Measurements from ENCODE around the gene GLB1L2. TPM values are rescaled to one million over a fixed set of nuclear protein-coding genes. Genes with fewer than 3 reads are reported as not detected.

The GLB1L2 gene
- total and polyA plus RNA-seq, 10 donors = 0.29 to 1.5 (median 0.51) TPM; not detected in 1

DNA sequence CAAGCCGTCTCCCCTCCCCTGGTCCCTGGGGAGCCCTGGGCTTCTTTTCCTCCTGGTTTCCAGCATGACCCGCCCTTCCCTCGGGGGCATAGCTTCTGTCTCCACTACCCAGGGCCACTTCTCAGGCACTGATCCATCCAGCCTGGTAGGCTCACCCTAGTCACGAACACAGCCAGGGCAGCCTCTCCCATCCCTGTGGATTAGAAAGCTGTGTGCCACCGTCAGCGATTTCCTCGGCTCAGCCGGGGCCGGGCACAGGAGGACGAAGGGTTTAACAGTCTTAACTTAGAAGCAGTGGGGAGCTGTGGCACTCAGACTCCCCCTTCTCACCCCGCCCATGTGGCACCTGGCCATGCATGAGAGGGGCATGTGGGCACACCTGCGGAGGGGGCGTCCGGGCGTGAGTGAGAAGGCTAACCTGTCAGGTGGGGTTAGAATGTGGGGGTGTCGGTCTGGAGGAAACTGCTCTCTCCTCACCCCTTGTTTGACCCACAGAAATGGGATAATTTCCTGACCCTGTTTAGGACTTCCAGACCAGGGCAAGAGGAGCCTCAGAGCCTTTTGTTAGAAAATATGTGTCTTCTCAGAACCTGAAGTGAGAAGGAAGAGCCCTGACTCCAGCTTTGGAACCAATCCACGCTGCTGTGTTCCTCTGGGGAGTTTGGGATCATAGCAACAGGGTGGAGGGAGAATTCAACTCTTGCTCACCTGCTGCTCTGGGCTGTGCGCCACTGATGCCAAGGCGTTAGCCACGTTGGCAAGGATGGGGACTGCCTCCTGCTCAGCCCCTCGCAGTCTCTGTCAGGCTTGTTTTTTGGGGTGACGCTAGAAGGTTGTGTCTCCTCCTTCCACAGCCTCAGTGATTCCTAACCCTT lies 14.6 kb downstream of the GLB1L2 start:
- Histone ChIP-seq H3K36me3 (no peaks in the 10 kb centered on the region), H3K27ac (no peak overlapping the region), H3K27me3 (replicated peaks in 1 of 7) (peaks cover 0 to 3% (median 0%) of the 10 kb centered on the region in 7 donors), H3K4me1 (no peaks in the 10 kb centered on the region), H3K9me3 (no peaks in the 10 kb centered on the region), H3K4me3 (no peak overlapping the region)
- no peak for TF ChIP-seq POLR2AphosphoS5 (IDR thresholded peaks at IDR 0.05)
- TF ChIP-seq, protein P1, sequence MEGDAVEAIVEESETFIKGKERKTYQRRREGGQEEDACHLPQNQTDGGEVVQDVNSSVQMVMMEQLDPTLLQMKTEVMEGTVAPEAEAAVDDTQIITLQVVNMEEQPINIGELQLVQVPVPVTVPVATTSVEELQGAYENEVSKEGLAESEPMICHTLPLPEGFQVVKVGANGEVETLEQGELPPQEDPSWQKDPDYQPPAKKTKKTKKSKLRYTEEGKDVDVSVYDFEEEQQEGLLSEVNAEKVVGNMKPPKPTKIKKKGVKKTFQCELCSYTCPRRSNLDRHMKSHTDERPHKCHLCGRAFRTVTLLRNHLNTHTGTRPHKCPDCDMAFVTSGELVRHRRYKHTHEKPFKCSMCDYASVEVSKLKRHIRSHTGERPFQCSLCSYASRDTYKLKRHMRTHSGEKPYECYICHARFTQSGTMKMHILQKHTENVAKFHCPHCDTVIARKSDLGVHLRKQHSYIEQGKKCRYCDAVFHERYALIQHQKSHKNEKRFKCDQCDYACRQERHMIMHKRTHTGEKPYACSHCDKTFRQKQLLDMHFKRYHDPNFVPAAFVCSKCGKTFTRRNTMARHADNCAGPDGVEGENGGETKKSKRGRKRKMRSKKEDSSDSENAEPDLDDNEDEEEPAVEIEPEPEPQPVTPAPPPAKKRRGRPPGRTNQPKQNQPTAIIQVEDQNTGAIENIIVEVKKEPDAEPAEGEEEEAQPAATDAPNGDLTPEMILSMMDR (IDR thresholded peaks at IDR 0.05 in 8 of 11, conservative IDR thresholded peaks at IDR 0.05 in 3 of 11) = no peak
- no peak for TF ChIP-seq POLR2A (IDR thresholded peaks at IDR 0.05)
- DNase-seq = no peak
- intact Hi-C loops (cut with DNase I; ENCODE audit: low total_unique reads) = no loop called here
- 83 to 89% (median 84%) methylated on average over 22 of the region's 22 CpGs for WGBS, 5 donors

- peaks cover 0 to 3% (median 0%) of the 10 kb centered on the region in 7 donors for H3K27me3 ChIP-seq (replicated peaks in 1 of 7)
- no peak for DNase-seq
- TF ChIP-seq, protein P1 (IDR thresholded peaks at IDR 0.05 in 8 of 11, conservative IDR thresholded peaks at IDR 0.05 in 3 of 11) = no peak
- TF ChIP-seq POLR2AphosphoS5 (IDR thresholded peaks at IDR 0.05) (no peak), POLR2A (IDR thresholded peaks at IDR 0.05) (no peak)
- H3K4me1 ChIP-seq = no peaks in the 10 kb centered on the region
- no peaks in the 10 kb centered on the region for H3K36me3 ChIP-seq
- H3K27ac ChIP-seq = no peak overlapping the region
- intact Hi-C loops (cut with DNase I; ENCODE audit: low total_unique reads) = no loop called here
- 65 to 83% (median 81%) methylated on average over 2 to 5 of the region's 5 CpGs for WGBS, 5 donors
- no peak overlapping the region for H3K4me3 ChIP-seq
- no peaks in the 10 kb centered on the region for H3K9me3 ChIP-seq
Observed at GRCh38 chr11:134346976-134347350, 15.2 kb downstream of the GLB1L2 start.

DNA sequence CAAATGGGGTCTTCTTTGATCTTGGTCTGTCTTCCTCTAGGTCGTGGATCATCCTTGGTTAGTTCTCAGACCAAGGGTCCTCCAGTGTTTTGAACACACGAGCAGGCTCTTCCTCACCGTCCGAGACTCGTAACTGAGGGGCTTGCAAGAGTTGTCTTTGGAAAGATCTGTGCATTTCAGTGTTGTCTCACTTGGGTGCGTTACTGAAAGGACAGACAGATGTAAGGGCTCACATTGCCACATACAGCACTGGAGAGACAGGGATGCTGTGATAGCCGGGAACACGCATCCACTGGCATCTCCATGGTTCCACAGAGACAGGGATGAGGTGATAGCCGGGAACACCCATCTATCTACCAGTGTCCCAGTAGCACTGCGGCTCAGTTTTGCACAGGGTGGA lies 15.7 kb downstream of the GLB1L2 start:
- Histone ChIP-seq H3K36me3 (no peaks in the 10 kb centered on the region), H3K9me3 (no peaks in the 10 kb centered on the region), H3K27me3 (replicated peaks in 1 of 7) (peaks cover 0 to 3% (median 0%) of the 10 kb centered on the region in 7 donors), H3K27ac (no peak overlapping the region), H3K4me3 (no peak overlapping the region), H3K4me1 (no peaks in the 10 kb centered on the region)
- intact Hi-C loops (cut with DNase I; ENCODE audit: low total_unique reads) = no loop called here
- 82 to 93% (median 88%) methylated on average over 10 of the region's 10 CpGs for WGBS, 5 donors
- TF ChIP-seq POLR2A (IDR thresholded peaks at IDR 0.05) (no peak), POLR2AphosphoS5 (IDR thresholded peaks at IDR 0.05) (no peak)
- TF ChIP-seq, protein P1 (IDR thresholded peaks at IDR 0.05 in 8 of 11, conservative IDR thresholded peaks at IDR 0.05 in 3 of 11) = no peak
- no peak for DNase-seq

DNA sequence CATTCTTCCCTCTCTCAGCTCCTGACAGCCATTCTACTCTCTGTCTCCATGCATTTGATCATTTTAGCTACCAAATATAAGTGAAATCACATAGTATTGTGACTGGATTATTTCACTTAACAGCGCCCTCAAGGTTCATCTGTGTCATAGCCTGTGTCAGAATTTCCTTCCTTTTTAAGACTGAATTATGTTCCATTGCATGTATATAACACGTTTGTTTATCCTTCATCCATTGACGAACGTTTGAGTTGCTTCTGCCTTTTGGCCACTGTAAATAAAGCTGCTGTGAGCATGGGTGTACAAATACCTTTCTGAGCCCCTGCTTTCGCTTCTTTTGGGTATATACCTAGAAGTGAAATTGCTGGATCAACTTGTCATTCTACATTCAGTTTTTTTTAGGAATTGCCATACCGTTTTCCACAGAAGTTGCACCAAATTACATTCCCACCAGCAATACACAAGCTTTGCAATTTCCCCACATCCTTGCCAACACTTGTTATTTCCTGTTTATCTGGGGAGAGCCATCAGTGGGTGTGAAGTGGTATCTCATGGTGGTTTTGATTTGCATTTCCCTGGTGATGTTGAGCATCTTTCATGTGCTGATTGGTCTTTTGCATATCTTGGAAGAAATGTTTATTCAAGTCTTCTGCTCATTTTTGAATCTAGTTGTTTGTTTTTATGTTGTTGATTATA lies 17.5 kb downstream of the GLB1L2 start:
- Histone ChIP-seq H3K9me3 (peaks cover 0 to 10% (median 2%) of the 10 kb centered on the region in 8 donors), H3K36me3 (no peaks in the 10 kb centered on the region), H3K4me1 (no peaks in the 10 kb centered on the region), H3K4me3 (no peak overlapping the region), H3K27ac (peak overlapping the region in 2 of 8 donors; percentile 26 to 34), H3K27me3 (replicated peaks in 1 of 7) (peaks cover 0 to 3% (median 0%) of the 10 kb centered on the region in 7 donors)
- no peak for DNase-seq
- TF ChIP-seq POLR2A (IDR thresholded peaks at IDR 0.05) (no peak), POLR2AphosphoS5 (IDR thresholded peaks at IDR 0.05) (no peak)
- TF ChIP-seq, protein P1 (IDR thresholded peaks at IDR 0.05 in 8 of 11, conservative IDR thresholded peaks at IDR 0.05 in 3 of 11) = no peak
- intact Hi-C loops (cut with DNase I; ENCODE audit: low total_unique reads) = no loop called here
- WGBS, 5 donors = 56 to 61% (median 58%) methylated on average over 6 of the region's 6 CpGs

Measured in spleen (tissue), 11 donors.